WTC11 (cell line): ENCODE results near the gene SAMD4A. TPM values are rescaled to one million over a fixed set of nuclear protein-coding genes. Genes with fewer than 3 reads are reported as not detected.

Source experiments
- ATAC-seq: fragments of 200-7000 bp; cut with Tn5 transposase; 2 replicates; pipeline ENCODE4 v1.10.0; 2021; ENCODE audit warnings: mild to moderate bottlenecking, moderate library complexity
- CTCF ChIA-PET: fragments of 300-600 bp; sonication (Branson Sonifier 250); formaldehyde crosslinking; loops from one replicate; lab custom pipeline; 2021; ENCODE audit warnings: antibody characterized with exemption; lab: Charles Lee
- POLR2A ChIA-PET: fragments of 350-600 bp; sonication (Branson Sonifier 250); formaldehyde crosslinking; loops from one replicate; lab custom pipeline; 2021; ENCODE audit warnings: antibody characterized with exemption; lab: Charles Lee
- DNase-seq: peaks from one replicate; pipeline ENCODE4 v3.0.0; 2021; ENCODE audit warnings: low spot score
- H3K27ac Mint-ChIP-seq: 2 replicates; pipeline ENCODE4 v1.8.0; 2021; ENCODE audit warnings: mixed read lengths
- H3K27me3 Mint-ChIP-seq: 2 replicates; pipeline ENCODE4 v1.8.0; 2021; ENCODE audit warnings: low read depth, mild to moderate bottlenecking, moderate library complexity, mixed read lengths
- H3K36me3 Mint-ChIP-seq: 2 replicates; pipeline ENCODE4 v1.8.0; 2021; ENCODE audit warnings: mixed read lengths
- H3K4me1 Mint-ChIP-seq: 2 replicates; pipeline ENCODE4 v1.8.0; 2022; ENCODE audit warnings: mixed read lengths
- H3K4me3 Mint-ChIP-seq: 2 replicates; pipeline ENCODE4 v1.8.0; 2021; ENCODE audit warnings: mild to moderate bottlenecking, moderate library complexity, mixed read lengths
- H3K9me3 Mint-ChIP-seq: 2 replicates; pipeline ENCODE4 v1.8.0; 2021; ENCODE audit warnings: mixed read lengths
- ATF3 ChIP-seq: sonication (generic); formaldehyde crosslinking; conservative IDR thresholded peaks from 2 replicates; pipeline ENCODE4 v1.8.1; 2022; ENCODE audit warnings: mild to moderate bottlenecking, missing genetic modification reagents
- GABPB1 ChIP-seq: sonication (generic); formaldehyde crosslinking; IDR thresholded peaks from 2 replicates; pipeline ENCODE4 v1.8.1; 2023; ENCODE audit warnings: mild to moderate bottlenecking, missing genetic modification reagents
- NR2C2 ChIP-seq: sonication (generic); formaldehyde crosslinking; IDR thresholded peaks from 2 replicates; pipeline ENCODE4 v1.8.0; 2022; ENCODE audit warnings: mild to moderate bottlenecking, missing genetic modification reagents
- PRRX2 ChIP-seq: fragments of 250-450 bp; sonication (Bioruptor Pico); IDR thresholded peaks from 2 replicates; pipeline ENCODE4 v1.8.0; 2021; ENCODE audit warnings: mild to moderate bottlenecking
- TP53 ChIP-seq: sonication (generic); formaldehyde crosslinking; IDR thresholded peaks from 2 replicates; pipeline ENCODE4 v1.8.1; 2023; ENCODE audit warnings: mild to moderate bottlenecking, missing genetic modification reagents
- USF2 ChIP-seq: sonication (generic); formaldehyde crosslinking; IDR thresholded peaks from 2 replicates; pipeline ENCODE4 v1.8.1; 2023; ENCODE audit warnings: mild to moderate bottlenecking, missing genetic modification reagents, moderate library complexity
- ZNF121 ChIP-seq: sonication (generic); formaldehyde crosslinking; IDR thresholded peaks from 2 replicates; pipeline ENCODE4 v1.8.0; 2023; ENCODE audit warnings: missing genetic modification reagents
- ZNF416 ChIP-seq: fragments of 250-450 bp; sonication (Bioruptor Pico); IDR thresholded peaks from 2 replicates; pipeline ENCODE4 v1.9.0; 2021; ENCODE audit warnings: mild to moderate bottlenecking, inconsistent platforms
- total RNA-seq: library from RNA; stranded (reverse); gene quantifications from 3 replicates; pipeline ENCODE4 v1.2.3, GENCODE V29; 2021
- TF ChIP-seq, protein P1 (sequence below): sonication (generic); formaldehyde crosslinking; IDR thresholded peaks from 2 replicates; pipeline ENCODE4 v1.8.0; 2022; ENCODE audit warnings: mild to moderate bottlenecking, missing genetic modification reagents
- TF ChIP-seq, protein P2 (sequence below): sonication (generic); formaldehyde crosslinking; IDR thresholded peaks from 2 replicates; pipeline ENCODE4 v1.8.0; 2023; ENCODE audit warnings: missing genetic modification reagents, mild to moderate bottlenecking, borderline replicate concordance
- TF ChIP-seq, protein P3 (sequence below): sonication (generic); formaldehyde crosslinking; IDR thresholded peaks from 2 replicates; pipeline ENCODE4 v1.8.0; 2023; ENCODE audit warnings: missing genetic modification reagents
- TF ChIP-seq, protein P4 (sequence below): sonication (generic); formaldehyde crosslinking; IDR thresholded peaks from 2 replicates; pipeline ENCODE4 v1.8.1; 2022; ENCODE audit warnings: mild to moderate bottlenecking, moderate library complexity, missing genetic modification reagents
- TF ChIP-seq, protein P5 (sequence below): fragments of 250-450 bp; sonication (Bioruptor Pico); IDR thresholded peaks from 2 replicates; pipeline ENCODE4 v1.8.0; 2021; ENCODE audit warnings: mild to moderate bottlenecking

The SAMD4A gene
- total RNA-seq, 1 experiment from 2014 or later = 6.0 TPM

DNA sequence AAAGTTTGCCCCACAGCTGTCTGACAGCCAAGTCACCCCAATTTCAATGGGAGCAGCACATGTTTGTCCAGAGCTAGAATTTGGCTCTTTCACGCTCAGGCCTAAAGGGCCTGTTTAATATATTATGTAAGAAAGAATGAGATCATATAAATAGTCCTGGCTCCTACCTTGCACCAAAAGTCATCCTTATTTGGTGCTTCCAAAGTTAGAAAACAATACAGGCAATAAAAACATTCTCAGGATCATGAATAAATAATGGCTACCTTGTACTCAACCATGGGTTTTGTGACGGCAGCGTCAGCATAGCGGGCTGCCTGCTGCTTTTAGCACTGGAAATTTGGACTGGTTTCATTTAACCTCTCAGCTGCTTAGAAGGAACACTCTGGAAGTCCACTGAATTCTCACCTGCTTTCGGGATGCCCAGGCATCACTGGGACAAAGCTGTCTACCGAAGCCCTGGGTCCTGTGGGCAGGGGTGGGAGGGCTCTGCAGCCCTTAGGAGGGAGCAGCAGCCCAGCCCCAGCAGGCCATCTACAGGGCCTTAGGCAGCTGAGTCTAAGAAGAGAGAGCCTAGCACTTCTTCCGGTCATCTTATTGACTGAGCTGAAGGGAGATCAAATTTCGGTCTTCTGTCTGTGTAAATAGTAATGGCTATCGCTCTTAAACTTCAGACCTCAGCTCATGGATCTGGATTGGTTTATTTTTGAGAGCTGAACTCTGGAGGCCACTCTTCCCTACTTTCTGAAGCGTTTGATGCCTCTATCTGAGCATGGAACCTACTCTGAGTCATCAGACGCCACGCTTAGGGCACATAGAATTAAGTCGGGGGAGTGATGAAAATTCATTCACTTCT, 106.5 kb downstream of the SAMD4A start:
- Mint-ChIP-seq H3K27ac (peak overlapping the region; percentile 92), H3K4me1 (peaks cover 79% of the 10 kb centered on the region), H3K4me3 (0 out of 2 replicates have a peak overlapping the region, but pooled peaks have one; percentile 16), H3K9me3 (no peaks in the 10 kb centered on the region), H3K27me3 (no peaks in the 10 kb centered on the region), H3K36me3 (no peaks in the 10 kb centered on the region)
- no peak for TF ChIP-seq ZNF121 (CRISPR knock-in tag)
- TF ChIP-seq ATF3 (CRISPR knock-in tag) = no peak
- TF ChIP-seq, protein P1, sequence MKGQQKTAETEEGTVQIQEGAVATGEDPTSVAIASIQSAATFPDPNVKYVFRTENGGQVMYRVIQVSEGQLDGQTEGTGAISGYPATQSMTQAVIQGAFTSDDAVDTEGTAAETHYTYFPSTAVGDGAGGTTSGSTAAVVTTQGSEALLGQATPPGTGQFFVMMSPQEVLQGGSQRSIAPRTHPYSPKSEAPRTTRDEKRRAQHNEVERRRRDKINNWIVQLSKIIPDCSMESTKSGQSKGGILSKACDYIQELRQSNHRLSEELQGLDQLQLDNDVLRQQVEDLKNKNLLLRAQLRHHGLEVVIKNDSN (CRISPR knock-in tag) = no peak
- no peak for TF ChIP-seq GABPB1 (CRISPR knock-in tag)
- TF ChIP-seq, protein P2, sequence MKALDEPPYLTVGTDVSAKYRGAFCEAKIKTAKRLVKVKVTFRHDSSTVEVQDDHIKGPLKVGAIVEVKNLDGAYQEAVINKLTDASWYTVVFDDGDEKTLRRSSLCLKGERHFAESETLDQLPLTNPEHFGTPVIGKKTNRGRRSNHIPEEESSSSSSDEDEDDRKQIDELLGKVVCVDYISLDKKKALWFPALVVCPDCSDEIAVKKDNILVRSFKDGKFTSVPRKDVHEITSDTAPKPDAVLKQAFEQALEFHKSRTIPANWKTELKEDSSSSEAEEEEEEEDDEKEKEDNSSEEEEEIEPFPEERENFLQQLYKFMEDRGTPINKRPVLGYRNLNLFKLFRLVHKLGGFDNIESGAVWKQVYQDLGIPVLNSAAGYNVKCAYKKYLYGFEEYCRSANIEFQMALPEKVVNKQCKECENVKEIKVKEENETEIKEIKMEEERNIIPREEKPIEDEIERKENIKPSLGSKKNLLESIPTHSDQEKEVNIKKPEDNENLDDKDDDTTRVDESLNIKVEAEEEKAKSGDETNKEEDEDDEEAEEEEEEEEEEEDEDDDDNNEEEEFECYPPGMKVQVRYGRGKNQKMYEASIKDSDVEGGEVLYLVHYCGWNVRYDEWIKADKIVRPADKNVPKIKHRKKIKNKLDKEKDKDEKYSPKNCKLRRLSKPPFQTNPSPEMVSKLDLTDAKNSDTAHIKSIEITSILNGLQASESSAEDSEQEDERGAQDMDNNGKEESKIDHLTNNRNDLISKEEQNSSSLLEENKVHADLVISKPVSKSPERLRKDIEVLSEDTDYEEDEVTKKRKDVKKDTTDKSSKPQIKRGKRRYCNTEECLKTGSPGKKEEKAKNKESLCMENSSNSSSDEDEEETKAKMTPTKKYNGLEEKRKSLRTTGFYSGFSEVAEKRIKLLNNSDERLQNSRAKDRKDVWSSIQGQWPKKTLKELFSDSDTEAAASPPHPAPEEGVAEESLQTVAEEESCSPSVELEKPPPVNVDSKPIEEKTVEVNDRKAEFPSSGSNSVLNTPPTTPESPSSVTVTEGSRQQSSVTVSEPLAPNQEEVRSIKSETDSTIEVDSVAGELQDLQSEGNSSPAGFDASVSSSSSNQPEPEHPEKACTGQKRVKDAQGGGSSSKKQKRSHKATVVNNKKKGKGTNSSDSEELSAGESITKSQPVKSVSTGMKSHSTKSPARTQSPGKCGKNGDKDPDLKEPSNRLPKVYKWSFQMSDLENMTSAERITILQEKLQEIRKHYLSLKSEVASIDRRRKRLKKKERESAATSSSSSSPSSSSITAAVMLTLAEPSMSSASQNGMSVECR (CRISPR knock-in tag) = no peak
- TF ChIP-seq NR2C2 (CRISPR knock-in tag) = no peak
- no peak for TF ChIP-seq PRRX2 (CRISPR knock-in tag)
- TF ChIP-seq, protein P3, sequence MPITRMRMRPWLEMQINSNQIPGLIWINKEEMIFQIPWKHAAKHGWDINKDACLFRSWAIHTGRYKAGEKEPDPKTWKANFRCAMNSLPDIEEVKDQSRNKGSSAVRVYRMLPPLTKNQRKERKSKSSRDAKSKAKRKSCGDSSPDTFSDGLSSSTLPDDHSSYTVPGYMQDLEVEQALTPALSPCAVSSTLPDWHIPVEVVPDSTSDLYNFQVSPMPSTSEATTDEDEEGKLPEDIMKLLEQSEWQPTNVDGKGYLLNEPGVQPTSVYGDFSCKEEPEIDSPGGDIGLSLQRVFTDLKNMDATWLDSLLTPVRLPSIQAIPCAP (CRISPR knock-in tag) = no peak
- TF ChIP-seq, protein P4, sequence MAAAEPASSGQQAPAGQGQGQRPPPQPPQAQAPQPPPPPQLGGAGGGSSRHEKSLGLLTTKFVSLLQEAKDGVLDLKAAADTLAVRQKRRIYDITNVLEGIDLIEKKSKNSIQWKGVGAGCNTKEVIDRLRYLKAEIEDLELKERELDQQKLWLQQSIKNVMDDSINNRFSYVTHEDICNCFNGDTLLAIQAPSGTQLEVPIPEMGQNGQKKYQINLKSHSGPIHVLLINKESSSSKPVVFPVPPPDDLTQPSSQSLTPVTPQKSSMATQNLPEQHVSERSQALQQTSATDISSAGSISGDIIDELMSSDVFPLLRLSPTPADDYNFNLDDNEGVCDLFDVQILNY (CRISPR knock-in tag) = no peak
- peak; percentile 72 for ATAC-seq
- DNase-seq = no peak
- CTCF ChIA-PET = interaction anchor here (1.1 to 2.0 kb wide), 3 partner anchors 10 to 100 kb away, joined by 3 to 15 read pairs (median 10); no protein-coding TSS in a partner anchor
- POLR2A ChIA-PET = no interaction called here

- TF ChIP-seq TP53 (no peak), USF2 (CRISPR knock-in tag) (no peak), ZNF416 (CRISPR knock-in tag) (no peak)
- TF ChIP-seq, protein P5, sequence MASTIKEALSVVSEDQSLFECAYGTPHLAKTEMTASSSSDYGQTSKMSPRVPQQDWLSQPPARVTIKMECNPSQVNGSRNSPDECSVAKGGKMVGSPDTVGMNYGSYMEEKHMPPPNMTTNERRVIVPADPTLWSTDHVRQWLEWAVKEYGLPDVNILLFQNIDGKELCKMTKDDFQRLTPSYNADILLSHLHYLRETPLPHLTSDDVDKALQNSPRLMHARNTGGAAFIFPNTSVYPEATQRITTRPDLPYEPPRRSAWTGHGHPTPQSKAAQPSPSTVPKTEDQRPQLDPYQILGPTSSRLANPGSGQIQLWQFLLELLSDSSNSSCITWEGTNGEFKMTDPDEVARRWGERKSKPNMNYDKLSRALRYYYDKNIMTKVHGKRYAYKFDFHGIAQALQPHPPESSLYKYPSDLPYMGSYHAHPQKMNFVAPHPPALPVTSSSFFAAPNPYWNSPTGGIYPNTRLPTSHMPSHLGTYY (CRISPR knock-in tag) = no peak
- H3K4me1 Mint-ChIP-seq = peaks cover 84% of the 10 kb centered on the region
- no peak for DNase-seq
- H3K27me3 Mint-ChIP-seq = no peaks in the 10 kb centered on the region
- H3K9me3 Mint-ChIP-seq = no peaks in the 10 kb centered on the region
- peak overlapping the region; percentile 92 for H3K27ac Mint-ChIP-seq
- H3K36me3 Mint-ChIP-seq = no peaks in the 10 kb centered on the region
- ChIA-PET CTCF (interaction anchor here (1.1 to 2.0 kb wide), 3 partner anchors 11 to 99 kb away, joined by 3 to 15 read pairs (median 10); no protein-coding TSS in a partner anchor), POLR2A (no interaction called here)
- peak overlapping the region; percentile 16; the same call in 1 of the 2 replicates for H3K4me3 Mint-ChIP-seq
- ATAC-seq = peak; percentile 4; the same call in 1 of the 2 replicates
Measured at GRCh38 chr14:54674046-54674741, 107.3 kb downstream of the SAMD4A start.
